Heart right ventricle (tissue), 16 donors: ENCODE results near the gene RPRD1A. TPM values are rescaled to one million over a fixed set of nuclear protein-coding genes. Genes with fewer than 3 reads are reported as not detected.
"Not testable (repeated sequence)": the region's sequence is repeated elsewhere in the genome, so short reads cannot be mapped to it uniquely, and the experiment has no call there.

Experiments
- ATAC-seq, 8 donors: fragments of 200-7000 bp; cut with Tn5 transposase; one replicate each; pipeline ENCODE4 v1.9.1; 2020; ENCODE audit warnings: mild to moderate bottlenecking in 8 of 8, moderate library complexity in 8 of 8, moderate number of reproducible peaks in 1 of 8
- DNase-seq, 2 donors: peaks; one replicate each; pipeline ENCODE4 v3.0.0-alpha.2; 2020
- H3K27ac ChIP-seq, 10 donors: fragments of 200-600 bp; sonication (generic) in 2 of 10; one replicate each; pipeline versions ENCODE4 v1.5.0 to v1.8.0; 2020 to 2022; ENCODE audit warnings: mild to moderate bottlenecking in 3 of 10
- H3K27me3 ChIP-seq, 7 donors: fragments of 200-600 bp; one replicate each; pipeline ENCODE4 v1.8.0; 2021 to 2022; ENCODE audit warnings: mild to moderate bottlenecking in 2 of 7
- H3K36me3 ChIP-seq, 9 donors: fragments of 200-600 bp; sonication (generic) in 1 of 9; one replicate each; pipeline versions ENCODE4 v1.5.0 to v1.8.0; 2020 to 2022; ENCODE audit warnings: mild to moderate bottlenecking in 2 of 9
- H3K4me1 ChIP-seq, 9 donors: fragments of 200-600 bp; sonication (generic) in 1 of 9; one replicate each; pipeline versions ENCODE4 v1.5.0 to v1.8.0; 2020 to 2022; ENCODE audit warnings: mild to moderate bottlenecking in 4 of 9
- H3K4me3 ChIP-seq, 10 donors: fragments of 200-600 bp; sonication (generic) in 2 of 10; one replicate each; pipeline versions ENCODE4 v1.5.0 to v1.8.0; 2020 to 2022; ENCODE audit warnings: mild to moderate bottlenecking in 7 of 10, moderate library complexity in 2 of 10
- H3K9me3 ChIP-seq, 11 donors: fragments of 200-600 bp in 10 of 11; sonication (generic) in 2 of 11; one replicate each; pipeline versions ENCODE4 v1.5.0 to v1.8.0; 2013 to 2022; ENCODE audit warnings: mild to moderate bottlenecking in 2 of 11, control low read depth in 1 of 11, moderate library complexity in 1 of 11
- WGBS, 2 donors: extraction: QIAGEN DNeasy Blood & Tissue Kit; methylation state at CpG; one replicate each; pipeline ENCODE4 v1.1.7; 2013; ENCODE audit warnings: inconsistent platforms in 1 of 2; 5-methylcytosine and 5-hydroxymethylcytosine counted together
- intact Hi-C, 10 donors: fragments of 100-400 bp; cut with DNase I; formaldehyde crosslinking; loops; one replicate each; pipeline versions ENCODE4 v1.11.1 to v1.14.2; 2022
- polyA plus RNA-seq, 2 donors: library from polyadenylated mRNA; stranded (reverse); fragments of 200-250 nt; gene quantifications; one replicate each; pipeline ENCODE4 v1.2.3, GENCODE V29; 2013
- total RNA-seq, 10 donors: library from RNA; stranded (reverse); fragmentation: NEBNext Ultra II Directional in 3 of 10; extraction: Animal tissue kit (Norgen Biotek cat#: 25700) in 3 of 10; gene quantifications; one replicate each; pipeline versions ENCODE4 v1.2.1 to v1.2.4, GENCODE V29; 2021 to 2023
- TF ChIP-seq, protein P1 (sequence below), 9 donors: fragments of 200-600 bp; sonication (generic) in 2 of 9; IDR thresholded peaks; one replicate each; pipeline versions ENCODE4 v1.5.0 to v1.8.0; 2021 to 2022; ENCODE audit warnings: antibody characterized with exemption in 9 of 9, mild to moderate bottlenecking in 5 of 9, moderate library complexity in 1 of 9
- donor health status: Arrhythmogenic right ventricular cardiomyopathy.
- donor health status: ischemic (EF 13 %, LVEDD 7.1; RV severe dilation, severe dysfunction).
- donor health status: healthy with polysubstance abuse.
- donor health status: DM: no; HTN: yes; CAD: no.
- donor health status: DM: no; HTN: no; CAD: no.
- donor health status: ischemic (EF 25% LVEDD 6.9; RV normal size, moderate dysfunction).
- donor health status: ischemic (EF 25% LVEDD 5.7; RV mildly dilated, moderate dysfunction).
- donor health status: healthy.
- donor health status: DM: yes; HTN: yes; CAD: no.
- donor health status: Ischemic cardiomyopathy.
- donor health status: ischemic (EF 35%, LVEDD 5.7; RV mildly dilated, moderate dysfunction).
- donor health status: nonischemic (EF 11% LVEDD 7.7; RV severe dilation, severe dysfunction).
- donor health status: DM: yes; HTN: yes; CAD: no.
- donor health status: PGD.
- donor health status: ischemic (EF 29% LVEDD 5.4; RV normal size, mild dysfunction).
- donor health status: nonischemic (EF 23%, LVEDD 6.1; RV moderate dilation, normal function).

The RPRD1A gene
- total and polyA plus RNA-seq, 12 donors, result 21.4 to 51.3 (median 47.2) TPM

GRCh38 chr18:35968278-35968880 is 99.0 kb downstream of the RPRD1A start:
- 73 to 79% methylated on average over 9 of the region's 9 CpGs for WGBS, 2 donors
- no peak overlapping the region for H3K27ac ChIP-seq
- no peak for ATAC-seq

GRCh38 chr18:35967866-35968265 is 99.5 kb downstream of the RPRD1A start:
- H3K9me3 ChIP-seq, ATAC-seq, H3K27ac ChIP-seq, H3K36me3 ChIP-seq, H3K27me3 ChIP-seq, DNase-seq, H3K4me3 ChIP-seq: not testable (repeated sequence)
- 92 to 93% methylated on average over 4 of the region's 4 CpGs for WGBS, 2 donors
- intact Hi-C loops, result loop anchor here in 1 of 10 donors (10.0 kb wide), 1 partner anchor 573 kb away; no protein-coding TSS in a partner anchor
- peaks cover 0 to 20% (median 7%) of the 10 kb centered on the region in 9 donors for H3K4me1 ChIP-seq

More at GRCh38 chr18:35968278-35968880, 99.0 kb downstream of the RPRD1A start:
- no peak for DNase-seq
- TF ChIP-seq, protein P1, sequence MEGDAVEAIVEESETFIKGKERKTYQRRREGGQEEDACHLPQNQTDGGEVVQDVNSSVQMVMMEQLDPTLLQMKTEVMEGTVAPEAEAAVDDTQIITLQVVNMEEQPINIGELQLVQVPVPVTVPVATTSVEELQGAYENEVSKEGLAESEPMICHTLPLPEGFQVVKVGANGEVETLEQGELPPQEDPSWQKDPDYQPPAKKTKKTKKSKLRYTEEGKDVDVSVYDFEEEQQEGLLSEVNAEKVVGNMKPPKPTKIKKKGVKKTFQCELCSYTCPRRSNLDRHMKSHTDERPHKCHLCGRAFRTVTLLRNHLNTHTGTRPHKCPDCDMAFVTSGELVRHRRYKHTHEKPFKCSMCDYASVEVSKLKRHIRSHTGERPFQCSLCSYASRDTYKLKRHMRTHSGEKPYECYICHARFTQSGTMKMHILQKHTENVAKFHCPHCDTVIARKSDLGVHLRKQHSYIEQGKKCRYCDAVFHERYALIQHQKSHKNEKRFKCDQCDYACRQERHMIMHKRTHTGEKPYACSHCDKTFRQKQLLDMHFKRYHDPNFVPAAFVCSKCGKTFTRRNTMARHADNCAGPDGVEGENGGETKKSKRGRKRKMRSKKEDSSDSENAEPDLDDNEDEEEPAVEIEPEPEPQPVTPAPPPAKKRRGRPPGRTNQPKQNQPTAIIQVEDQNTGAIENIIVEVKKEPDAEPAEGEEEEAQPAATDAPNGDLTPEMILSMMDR (IDR thresholded peaks at IDR 0.05), result no peak
- Histone ChIP-seq H3K4me1 (peaks cover 0 to 24% (median 12%) of the 10 kb centered on the region in 9 donors), H3K4me3 (no peak overlapping the region), H3K27me3 (no peaks in the 10 kb centered on the region), H3K36me3 (no peaks in the 10 kb centered on the region), H3K9me3 (no peaks in the 10 kb centered on the region)
- intact Hi-C loops, result loop anchor here in 1 of 10 donors (10.0 kb wide), 1 partner anchor 574 kb away; no protein-coding TSS in a partner anchor

DNA sequence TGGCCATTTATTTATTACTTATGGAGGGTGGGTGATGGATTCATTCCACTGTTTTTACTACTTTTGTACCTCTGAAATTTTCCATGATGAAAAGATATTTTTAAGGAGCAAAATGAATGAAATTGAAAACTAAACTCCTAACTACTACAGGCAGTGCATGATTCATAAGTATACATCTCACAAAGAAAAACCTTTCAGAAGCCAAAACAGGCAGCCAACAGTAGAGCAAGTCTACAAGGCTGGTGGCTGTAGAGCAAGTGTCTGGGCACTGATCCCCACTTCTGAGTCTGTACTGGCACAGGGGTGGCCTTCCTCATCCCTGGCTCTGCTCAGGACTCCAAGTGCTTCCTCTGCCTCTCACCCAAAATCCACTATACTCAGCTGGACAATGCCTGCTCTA is 103.0 kb downstream of the RPRD1A start:
- no peak for DNase-seq
- Histone ChIP-seq H3K9me3 (peaks cover 0 to 13% (median 0%) of the 10 kb centered on the region in 11 donors), H3K36me3 (no peaks in the 10 kb centered on the region)

DNA sequence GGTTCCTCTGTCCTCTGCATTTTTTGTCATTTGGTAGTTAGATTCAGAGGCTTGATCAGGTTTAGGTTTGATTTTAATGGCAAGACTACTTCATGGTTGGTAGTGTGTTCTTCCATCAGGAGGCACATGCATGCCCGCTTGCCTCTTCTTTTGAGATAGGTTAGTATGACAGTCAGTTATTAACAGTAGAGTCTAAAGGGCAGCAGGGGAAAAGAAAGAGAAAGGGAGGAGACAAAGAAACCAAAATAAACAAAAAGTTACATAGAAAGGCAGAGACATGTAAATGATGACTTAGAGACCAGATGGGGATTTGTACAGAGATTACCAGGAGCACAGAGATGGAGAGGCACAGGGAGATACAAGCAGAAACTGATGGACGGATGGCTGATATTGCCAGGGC is 105.0 kb downstream of the RPRD1A start:
- H3K9me3 ChIP-seq, result peaks cover 0 to 15% (median 0%) of the 10 kb centered on the region in 11 donors
- ATAC-seq, result no peak
- TF ChIP-seq, protein P1 (IDR thresholded peaks at IDR 0.05), result no peak
- intact Hi-C loops, result loop anchor here in 1 of 10 donors (10.0 kb wide), 1 partner anchor 568 kb away; no protein-coding TSS in a partner anchor
- no peak for DNase-seq
- WGBS, 2 donors, result 91 to 96% methylated on average over 2 of the region's 2 CpGs
- H3K4me3 ChIP-seq, result no peak overlapping the region
- H3K27ac ChIP-seq, result no peak overlapping the region
- H3K27me3 ChIP-seq, result peaks cover 0 to 14% (median 0%) of the 10 kb centered on the region in 7 donors
- no peaks in the 10 kb centered on the region for H3K36me3 ChIP-seq
- no peaks in the 10 kb centered on the region for H3K4me1 ChIP-seq

More for the DNA sequence above, 103.0 kb downstream of the RPRD1A start:
- no peak for ATAC-seq
- Histone ChIP-seq H3K27me3 (peaks cover 0 to 8% (median 0%) of the 10 kb centered on the region in 7 donors), H3K27ac (no peak overlapping the region), H3K4me1 (no peaks in the 10 kb centered on the region), H3K4me3 (no peak overlapping the region)
- TF ChIP-seq, protein P1 (IDR thresholded peaks at IDR 0.05), result no peak
- intact Hi-C loops, result loop anchor here in 1 of 10 donors (10.0 kb wide), 1 partner anchor 570 kb away; no protein-coding TSS in a partner anchor

- WGBS, 2 donors, result 82 to 86% methylated on average over 3 of the region's 3 CpGs
- H3K36me3 ChIP-seq, result no peaks in the 10 kb centered on the region
- intact Hi-C loops, result loop anchor here in 2 of 10 donors (10.0 kb wide), 1 partner anchor 571 kb away; no protein-coding TSS in a partner anchor
- no peak overlapping the region for H3K4me3 ChIP-seq
- H3K27me3 ChIP-seq, result peaks cover 0 to 30% (median 0%) of the 10 kb centered on the region in 7 donors
- DNase-seq (no peak), ATAC-seq (no peak)
- H3K9me3 ChIP-seq, result peaks cover 0 to 25% (median 0%) of the 10 kb centered on the region in 11 donors
- TF ChIP-seq, protein P1 (IDR thresholded peaks at IDR 0.05), result no peak
- H3K27ac ChIP-seq, result no peak overlapping the region
- H3K4me1 ChIP-seq, result no peaks in the 10 kb centered on the region
Measured at GRCh38 chr18:35956226-35956625, 111.1 kb downstream of the RPRD1A start.
